GM23338 (cell line): ENCODE results near the gene NDUFB8.

Experiments used
- CREB1 ChIP-seq: fragments of 250-450 bp; sonication (Bioruptor Pico); IDR thresholded peaks from 2 replicates; pipeline ENCODE4 v1.5.0; 2020; ENCODE audit warnings: low read depth, mild to moderate bottlenecking, moderate library complexity
- CTCF ChIP-seq, 2 experiments: fragments of 200-600 bp in 1 of 2; sonication (generic) in 1 of 2; conservative IDR thresholded peaks; 2 replicates each; pipeline versions ENCODE4 v1.5.1 to v1.6.1; 2016 to 2017; ENCODE audit warnings: antibody characterized with exemption in 2 of 2, low read depth in 2 of 2, mild to moderate bottlenecking in 2 of 2, moderate library complexity in 1 of 2
- ETS1 ChIP-seq: IDR thresholded peaks from 2 replicates; pipeline ENCODE4 v1.6.1; 2016; ENCODE audit warnings: antibody characterized with exemption
- EZH2 ChIP-seq: fragments of 200-600 bp; sonication (generic); IDR thresholded peaks from one replicate; pipeline ENCODE4 v1.8.0; 2017; ENCODE audit warnings: antibody characterized with exemption, mild to moderate bottlenecking, low read depth; ENCODE audit not compliant: unreplicated experiment
- EZH2phosphoT487 ChIP-seq: fragments of 200-600 bp; sonication (generic); IDR thresholded peaks from one replicate; pipeline ENCODE4 v1.8.1; 2018; ENCODE audit warnings: antibody characterized with exemption; ENCODE audit not compliant: unreplicated experiment
- JUNB ChIP-seq: IDR thresholded peaks from one replicate; pipeline ENCODE4 v1.6.1; 2016; ENCODE audit warnings: antibody characterized with exemption; ENCODE audit not compliant: unreplicated experiment
- NANOG ChIP-seq: IDR thresholded peaks from 2 replicates; pipeline ENCODE4 v1.6.1; 2016; ENCODE audit warnings: antibody characterized with exemption, borderline replicate concordance
- POLR2AphosphoS5 ChIP-seq: IDR thresholded peaks from 2 replicates; pipeline ENCODE4 v1.6.1; 2016; ENCODE audit warnings: antibody characterized with exemption, low read depth
- REST ChIP-seq: IDR thresholded peaks from one replicate; pipeline ENCODE4 v1.6.1; 2018; ENCODE audit warnings: antibody characterized with exemption; ENCODE audit not compliant: unreplicated experiment
- STAT1 ChIP-seq: IDR thresholded peaks from one replicate; pipeline ENCODE4 v1.6.1; 2016; ENCODE audit warnings: antibody characterized with exemption; ENCODE audit not compliant: unreplicated experiment
- ZNF114 ChIP-seq: fragments of 250-450 bp; sonication (Bioruptor Pico); IDR thresholded peaks from 2 replicates; pipeline ENCODE4 v1.5.0; 2020; ENCODE audit warnings: mild to moderate bottlenecking, moderate library complexity
- ZNF331 ChIP-seq: fragments of 250-450 bp; sonication (Bioruptor Pico); IDR thresholded peaks from 2 replicates; pipeline ENCODE4 v1.5.0; 2020; ENCODE audit warnings: low read depth, mild to moderate bottlenecking, moderate library complexity
- ZNF462 ChIP-seq: fragments of 250-450 bp; sonication (Bioruptor Pico); IDR thresholded peaks from 2 replicates; pipeline ENCODE4 v1.5.0; 2020; ENCODE audit warnings: mild to moderate bottlenecking, moderate library complexity

GRCh38 chr10:100519311-100520051, 10.2 kb downstream of the NDUFB8 start, which contains the start of gene SEC31B:
- TF ChIP-seq EZH2phosphoT487 (no peak), REST (no peak), POLR2AphosphoS5 (no peak; the same call in 1 of the 2 replicates), CTCF (conservative IDR thresholded peaks at IDR 0.05; ENCODE audit: low read depth in 2 of 2) (peak in 1 of 2 experiments; percentile 69; a peak in 2 of 4 replicates), EZH2 (no peak), CREB1 (CRISPR knock-in tag) (no peak), JUNB (no peak), NANOG (no peak), ZNF114 (CRISPR knock-in tag) (no peak), STAT1 (no peak), ZNF331 (CRISPR knock-in tag) (no peak), ETS1 (no peak), ZNF462 (no peak)
